Keratinocyte (primary cell): ENCODE results near the gene IQSEC3. TPM values are rescaled to one million over a fixed set of nuclear protein-coding genes. Genes with fewer than 3 reads are reported as not detected.

Experiments used
- DNase-seq: peaks from one replicate; pipeline ENCODE4 v3.0.0-alpha.2; 2011; ENCODE audit warnings: low read depth, missing footprints, low spot score
- FAIRE-seq: peaks from 2 replicates; lab custom pipeline; 2011; peaks lifted over from hg19 to GRCh38; lab: Jason Lieb, UNC
- H2AFZ ChIP-seq: 2 replicates; pipeline ENCODE4 v1.6.0; 2012; ENCODE audit warnings: low read length, control low read depth, inconsistent platforms; ENCODE audit not compliant: control insufficient read depth
- H3K27ac ChIP-seq: 2 replicates; pipeline ENCODE4 v1.5.1; 2011; ENCODE audit warnings: low read length; ENCODE audit not compliant: control insufficient read depth, insufficient read depth
- H3K27me3 ChIP-seq: 3 replicates; pipeline ENCODE4 v1.6.0; 2011; ENCODE audit warnings: low read length; ENCODE audit not compliant: control insufficient read depth, insufficient read depth; ENCODE audit errors: extremely low read depth
- H3K36me3 ChIP-seq, 2 experiments: 2 replicates in 1 of 2; 3 replicates in 1 of 2; pipeline ENCODE4 v1.5.1; 2011; ENCODE audit warnings: low read length in 2 of 2, mild to moderate bottlenecking in 1 of 2; ENCODE audit not compliant: control insufficient read depth in 2 of 2, insufficient read depth in 2 of 2; ENCODE audit errors: extremely low read depth in 1 of 2
- H3K4me1 ChIP-seq: 3 replicates; pipeline ENCODE4 v1.5.1; 2011; ENCODE audit warnings: low read length; ENCODE audit not compliant: control insufficient read depth, insufficient read depth; ENCODE audit errors: extremely low read depth
- H3K4me2 ChIP-seq: 3 replicates; pipeline ENCODE4 v1.6.0; 2011; ENCODE audit warnings: low read depth, low read length; ENCODE audit not compliant: control insufficient read depth, insufficient read depth; ENCODE audit errors: extremely low read depth
- H3K4me3 ChIP-seq, 3 experiments: fragments of 200-600 bp in 1 of 3; sonication (generic) in 1 of 3; 2 replicates in 2 of 3; 3 replicates in 1 of 3; pipeline ENCODE4 v1.5.1; 2011 to 2016; ENCODE audit warnings: low read length in 3 of 3, mild to moderate bottlenecking in 3 of 3, control low read depth in 2 of 3, inconsistent platforms in 1 of 3, low read depth in 1 of 3, mixed read lengths in 1 of 3, mixed run types in 1 of 3, moderate library complexity in 1 of 3; ENCODE audit not compliant: control insufficient read depth in 2 of 3, insufficient read depth in 2 of 3; ENCODE audit errors: extremely low read depth in 1 of 3
- H3K79me2 ChIP-seq: 2 replicates; pipeline ENCODE4 v1.6.0; 2012; ENCODE audit warnings: low read length; ENCODE audit not compliant: control insufficient read depth, insufficient read depth
- H3K9ac ChIP-seq: 3 replicates; pipeline ENCODE4 v1.6.0; 2011; ENCODE audit warnings: low read length; ENCODE audit not compliant: control insufficient read depth, insufficient read depth; ENCODE audit errors: extremely low read depth
- H3K9me1 ChIP-seq: 3 replicates; pipeline ENCODE4 v1.6.0; 2011; ENCODE audit warnings: low read length; ENCODE audit not compliant: control insufficient read depth, insufficient read depth; ENCODE audit errors: extremely low read depth
- H3K9me3 ChIP-seq: 2 replicates; pipeline ENCODE4 v1.5.1; 2012; ENCODE audit warnings: low read depth, low read length; ENCODE audit not compliant: control insufficient read depth
- H4K20me1 ChIP-seq: 3 replicates; pipeline ENCODE4 v1.6.0; 2011; ENCODE audit warnings: low read length; ENCODE audit not compliant: control insufficient read depth, insufficient read depth; ENCODE audit errors: extremely low read depth
- EZH2 ChIP-seq: IDR thresholded peaks from one replicate; pipeline ENCODE4 v1.6.1; 2012; ENCODE audit warnings: inconsistent platforms, mild to moderate bottlenecking, low read length, moderate library complexity
- dilution Hi-C: fragments of 300-500 bp; cut with MboI; formaldehyde crosslinking; loops from one replicate; pipeline ENCODE4 v1.7.0; 2020; ENCODE audit warnings: low sequenced_read_pairs; ENCODE audit not compliant: extremely low pct_ligation_motif_present
- polyA plus RNA-seq, 5 experiments: library from polyadenylated mRNA; depleted of rRNA in 3 of 5; stranded (reverse) in 3 of 5; stranded (forward) in 1 of 5; unstranded in 1 of 5; fragments of >200 nt; gene quantifications; 1 replicate in 1 of 5; 2 replicates in 3 of 5; 3 replicates in 1 of 5; pipeline versions ENCODE4 v1.2.1 to v1.2.3, GENCODE V29; 2011 to 2012; ENCODE audit warnings: missing spikeins in 2 of 5, low read depth in 1 of 5, low replicate concordance in 1 of 5
- TF ChIP-seq, protein P1 (sequence below), 3 experiments: IDR thresholded peaks in 1 of 3; conservative IDR thresholded peaks in 1 of 3; optimal IDR thresholded peaks in 1 of 3; 2 replicates in 2 of 3; 3 replicates in 1 of 3; pipeline versions ENCODE3 to v1.5.1; 2011; ENCODE audit warnings: low read length in 3 of 3, mild to moderate bottlenecking in 3 of 3, moderate library complexity in 2 of 3, control low read depth in 1 of 3, inconsistent platforms in 1 of 3; ENCODE audit not compliant: insufficient read depth in 2 of 3; ENCODE audit errors: extremely low read depth in 1 of 3

IQSEC3 gene
- polyA plus RNA-seq, 1 donor (not counting 4 experiments of a cell fraction or from before 2014, with no cell fraction given), result not detected

DNA sequence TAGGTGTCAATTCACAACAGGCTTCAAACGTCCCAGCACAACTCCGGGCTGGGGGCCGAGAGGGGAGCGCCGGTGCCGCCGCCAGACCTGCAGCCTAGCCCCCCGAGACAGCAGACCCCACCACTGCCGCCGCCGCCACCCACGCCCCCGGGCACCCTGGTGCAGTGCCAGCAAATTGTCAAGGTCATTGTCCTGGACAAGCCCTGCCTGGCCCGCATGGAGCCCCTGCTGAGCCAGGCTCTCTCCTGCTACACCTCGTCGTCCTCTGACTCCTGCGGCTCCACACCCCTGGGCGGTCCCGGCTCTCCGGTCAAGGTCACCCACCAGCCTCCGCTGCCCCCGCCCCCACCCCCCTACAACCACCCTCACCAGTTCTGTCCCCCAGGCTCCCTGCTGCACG is 108.0 kb downstream of the IQSEC3 start:
- dilution Hi-C loops, result no loop called here
- TF ChIP-seq, protein P1, sequence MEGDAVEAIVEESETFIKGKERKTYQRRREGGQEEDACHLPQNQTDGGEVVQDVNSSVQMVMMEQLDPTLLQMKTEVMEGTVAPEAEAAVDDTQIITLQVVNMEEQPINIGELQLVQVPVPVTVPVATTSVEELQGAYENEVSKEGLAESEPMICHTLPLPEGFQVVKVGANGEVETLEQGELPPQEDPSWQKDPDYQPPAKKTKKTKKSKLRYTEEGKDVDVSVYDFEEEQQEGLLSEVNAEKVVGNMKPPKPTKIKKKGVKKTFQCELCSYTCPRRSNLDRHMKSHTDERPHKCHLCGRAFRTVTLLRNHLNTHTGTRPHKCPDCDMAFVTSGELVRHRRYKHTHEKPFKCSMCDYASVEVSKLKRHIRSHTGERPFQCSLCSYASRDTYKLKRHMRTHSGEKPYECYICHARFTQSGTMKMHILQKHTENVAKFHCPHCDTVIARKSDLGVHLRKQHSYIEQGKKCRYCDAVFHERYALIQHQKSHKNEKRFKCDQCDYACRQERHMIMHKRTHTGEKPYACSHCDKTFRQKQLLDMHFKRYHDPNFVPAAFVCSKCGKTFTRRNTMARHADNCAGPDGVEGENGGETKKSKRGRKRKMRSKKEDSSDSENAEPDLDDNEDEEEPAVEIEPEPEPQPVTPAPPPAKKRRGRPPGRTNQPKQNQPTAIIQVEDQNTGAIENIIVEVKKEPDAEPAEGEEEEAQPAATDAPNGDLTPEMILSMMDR (optimal IDR thresholded peaks at IDR 0.05 in 1 of 3, IDR thresholded peaks at IDR 0.05 in 1 of 3, conservative IDR thresholded peaks at IDR 0.05 in 1 of 3; ENCODE audit: extremely low read depth in 1 of 3, insufficient read depth in 2 of 3, low read length in 3 of 3), result no peak
- Histone ChIP-seq H2AFZ (no peak overlapping the region), H3K9ac (no peak overlapping the region), H3K79me2 (no peaks in the 10 kb centered on the region), H3K4me1 (peaks cover 6% of the 10 kb centered on the region), H3K27me3 (peaks cover 22% of the 10 kb centered on the region), H3K9me3 (no peaks in the 10 kb centered on the region), H3K27ac (no peak overlapping the region), H4K20me1 (no peaks in the 10 kb centered on the region), H3K9me1 (no peaks in the 10 kb centered on the region), H3K4me3 (no peak overlapping the region), H3K36me3 (no peaks in the 10 kb centered on the region), H3K4me2 (no peak overlapping the region)
- no peak for FAIRE-seq
- no peak for DNase-seq

GRCh38 chr12:175250-175649 is 108.7 kb downstream of the IQSEC3 start:
- Histone ChIP-seq H2AFZ (no peak overlapping the region), H3K79me2 (no peaks in the 10 kb centered on the region), H3K4me2 (no peak overlapping the region), H3K27ac (no peak overlapping the region), H3K9me1 (no peaks in the 10 kb centered on the region), H3K4me1 (peaks cover 6% of the 10 kb centered on the region), H3K36me3 (no peaks in the 10 kb centered on the region), H3K27me3 (peaks cover 22% of the 10 kb centered on the region), H3K4me3 (no peak overlapping the region), H4K20me1 (no peaks in the 10 kb centered on the region), H3K9ac (no peak overlapping the region), H3K9me3 (no peaks in the 10 kb centered on the region)
- FAIRE-seq (no peak), DNase-seq (no peak)
- dilution Hi-C loops, result no loop called here
- TF ChIP-seq, protein P1 (optimal IDR thresholded peaks at IDR 0.05 in 1 of 3, IDR thresholded peaks at IDR 0.05 in 1 of 3, conservative IDR thresholded peaks at IDR 0.05 in 1 of 3; ENCODE audit: extremely low read depth in 1 of 3, insufficient read depth in 2 of 3, low read length in 3 of 3), result no peak
- no peak for TF ChIP-seq EZH2
